ENCODE results near the gene NPC1L1. TPM values are rescaled to one million over a fixed set of nuclear protein-coding genes. Genes with fewer than 3 reads are reported as not detected.

Gene NPC1L1
- total RNA-seq, 6 experiments from 2014 or later: 17.0 to 49.8 (median 21.1) TPM

GRCh38 chr7:44486001-44486400, 55.1 kb downstream of the NPC1L1 start:
- DNase-seq (no peak), ATAC-seq (no peak)
- WGBS (ENCODE audit: insufficient coverage, low coverage, low lambda C conversion rate, missing lambda C conversion rate): 98% methylated on average over 4 of the region's 4 CpGs
- Histone ChIP-seq H3K4me3 (no peak overlapping the region), H3K4me1 (peaks cover 0 to 41% (median 4%) of the 10 kb centered on the region in 4 donors), H3K27me3 (no peaks in the 10 kb centered on the region), H3K27ac (peak overlapping the region in 1 of 3 donors; percentile 6), H3K9me3 (no peaks in the 10 kb centered on the region), H3K36me3 (peaks cover 0 to 37% (median 4%) of the 10 kb centered on the region in 4 donors)
- TF ChIP-seq CTCF (IDR thresholded peaks at IDR 0.05) (no peak), POLR2A (IDR thresholded peaks at IDR 0.05) (no peak)
- intact Hi-C loops (cut with DNase I): loop anchor here in 1 of 2 donors (10.0 kb wide), 1 partner anchor 79 kb away; no protein-coding TSS in a partner anchor

- H3K4me1 ChIP-seq: peaks cover 0 to 41% (median 4%) of the 10 kb centered on the region in 4 donors
- TF ChIP-seq POLR2A (IDR thresholded peaks at IDR 0.05) (no peak), CTCF (IDR thresholded peaks at IDR 0.05) (no peak)
- WGBS (ENCODE audit: insufficient coverage, low coverage, low lambda C conversion rate, missing lambda C conversion rate): 84% methylated on average over 4 of the region's 5 CpGs
- intact Hi-C loops (cut with DNase I): loop anchor here in 1 of 2 donors (10.0 kb wide), 1 partner anchor 80 kb away; no protein-coding TSS in a partner anchor
- no peak overlapping the region for H3K4me3 ChIP-seq
- H3K27ac ChIP-seq: no peak overlapping the region
- no peaks in the 10 kb centered on the region for H3K9me3 ChIP-seq
- DNase-seq (no peak), ATAC-seq (peak; percentile 22 to 48 (median 36))
- no peaks in the 10 kb centered on the region for H3K27me3 ChIP-seq
- H3K36me3 ChIP-seq: peaks cover 0 to 48% (median 5%) of the 10 kb centered on the region in 4 donors
Observed at GRCh38 chr7:44484482-44485313, 56.4 kb downstream of the NPC1L1 start.

- ATAC-seq: no peak
- H3K36me3 ChIP-seq: peaks cover 0 to 65% (median 11%) of the 10 kb centered on the region in 4 donors
- WGBS (ENCODE audit: insufficient coverage, low coverage, low lambda C conversion rate, missing lambda C conversion rate): 100% methylated on average over 2 of the region's 2 CpGs
Observed at GRCh38 chr7:44482502-44483485, 58.3 kb downstream of the NPC1L1 start.

More at GRCh38 chr7:44482502-44483485, 58.3 kb downstream of the NPC1L1 start:
- intact Hi-C loops (cut with DNase I): loop anchor here in 1 of 2 donors (10.0 kb wide), 1 partner anchor 82 kb away; no protein-coding TSS in a partner anchor
- DNase-seq: no peak
- Histone ChIP-seq H3K4me1 (peaks cover 0 to 29% (median 0%) of the 10 kb centered on the region in 4 donors), H3K4me3 (no peak overlapping the region), H3K9me3 (no peaks in the 10 kb centered on the region), H3K27me3 (no peaks in the 10 kb centered on the region), H3K27ac (no peak overlapping the region)
- TF ChIP-seq CTCF (IDR thresholded peaks at IDR 0.05) (no peak), POLR2A (IDR thresholded peaks at IDR 0.05) (no peak)
